GM19397 (cell line): ENCODE data around the gene TSPAN18.

ENCODE experiments used
- ATAC-seq: cut with Tn5 transposase; IDR thresholded peaks from one replicate; pipeline ENCODE4 v1.9.1; 2021; ENCODE audit warnings: mild to moderate bottlenecking, moderate library complexity; ENCODE audit not compliant: unreplicated experiment

Gene TSPAN18

DNA sequence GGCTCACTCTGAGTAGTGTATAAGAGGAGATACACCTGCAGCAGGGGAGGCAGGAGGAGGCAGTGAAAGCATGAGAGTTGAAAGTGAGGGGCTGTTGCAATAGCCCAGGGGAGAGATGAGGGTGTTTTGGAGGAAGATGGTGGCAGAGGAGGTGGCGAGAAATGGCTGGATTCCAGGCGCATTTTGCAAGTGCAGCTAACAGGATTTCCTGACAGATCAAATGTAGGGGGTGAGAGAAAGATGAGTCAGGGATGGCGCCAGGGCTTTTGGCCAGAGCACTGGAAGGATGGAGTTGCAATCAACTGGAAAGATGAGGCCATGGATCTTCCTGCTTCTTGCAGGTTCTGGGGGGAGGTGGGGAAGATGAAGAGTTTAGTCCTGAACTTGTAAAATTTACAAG, 16.8 kb upstream of the TSPAN18 start:
- no peak for ATAC-seq

GRCh38 chr11:44711113-44711786, 15.5 kb upstream of the TSPAN18 start:
- no peak for ATAC-seq

DNA sequence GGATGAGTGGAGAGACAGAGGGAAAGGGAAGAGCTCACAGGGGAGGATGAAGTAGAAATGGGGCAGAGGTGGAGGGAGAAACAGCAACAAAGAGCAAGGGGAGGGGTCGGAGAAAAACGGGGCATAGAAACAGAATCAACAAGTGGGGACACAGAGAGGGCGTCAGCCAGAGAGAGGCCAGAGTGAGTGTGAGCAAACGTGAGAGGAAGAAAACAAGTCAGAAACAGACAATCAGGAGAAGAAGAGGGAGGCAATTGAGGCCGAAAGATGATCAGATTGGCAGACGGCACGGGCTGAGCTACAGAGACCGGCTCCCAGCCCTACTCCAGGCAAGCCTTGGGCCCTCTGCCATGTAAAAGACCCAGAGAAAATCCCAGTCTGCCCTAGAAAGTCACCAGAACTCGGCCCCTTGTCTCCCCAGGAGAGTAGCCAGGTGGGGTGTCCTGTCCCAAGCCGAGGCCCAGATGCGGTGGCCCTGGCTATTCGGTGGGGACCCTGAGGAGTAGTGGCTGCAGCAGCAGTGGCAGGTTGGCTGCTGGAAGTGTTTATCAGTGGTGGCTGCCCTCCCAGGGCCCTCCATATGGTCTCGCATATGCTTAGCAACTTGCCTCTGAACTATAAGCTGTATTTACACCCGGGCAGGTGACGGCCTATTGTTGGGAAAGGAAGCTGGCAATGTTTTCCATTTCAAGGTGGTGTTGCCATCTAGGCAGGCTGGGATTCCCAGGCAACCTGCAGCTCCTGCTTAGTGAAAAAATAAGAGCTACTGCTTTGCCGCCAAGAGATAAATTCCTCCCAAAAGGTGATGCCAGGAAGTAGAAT, 14.8 kb upstream of the TSPAN18 start:
- ATAC-seq: no peak

- no peak for ATAC-seq
Observed at GRCh38 chr11:44713022-44713421, 13.7 kb upstream of the TSPAN18 start.

DNA sequence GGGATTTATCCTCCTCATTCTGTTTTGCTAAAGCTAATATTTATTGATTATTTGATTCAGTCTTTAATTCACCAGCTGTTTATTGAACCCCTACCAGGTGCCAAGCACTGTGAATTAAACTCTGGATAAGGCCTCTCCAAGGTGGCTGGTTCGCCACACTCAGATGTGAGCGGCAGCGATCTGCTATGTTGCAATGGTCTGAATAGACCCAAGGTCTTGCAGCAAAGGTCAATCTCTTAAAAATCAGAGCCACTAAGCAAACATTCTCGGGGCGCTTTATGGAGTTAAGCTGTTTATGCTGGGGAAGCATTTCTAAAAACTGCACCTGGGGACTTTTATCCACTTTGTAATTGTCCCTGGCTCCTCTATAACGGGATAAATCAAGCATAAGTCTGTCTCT, 10.5 kb upstream of the TSPAN18 start:
- ATAC-seq: no peak

GRCh38 chr11:44718057-44718456, 8.7 kb upstream of the TSPAN18 start:
- ATAC-seq: no peak

GRCh38 chr11:44718612-44719390, 8.0 kb upstream of the TSPAN18 start:
- no peak for ATAC-seq

GRCh38 chr11:44725016-44725685, 1.6 kb upstream of the TSPAN18 start:
- ATAC-seq: no peak

DNA sequence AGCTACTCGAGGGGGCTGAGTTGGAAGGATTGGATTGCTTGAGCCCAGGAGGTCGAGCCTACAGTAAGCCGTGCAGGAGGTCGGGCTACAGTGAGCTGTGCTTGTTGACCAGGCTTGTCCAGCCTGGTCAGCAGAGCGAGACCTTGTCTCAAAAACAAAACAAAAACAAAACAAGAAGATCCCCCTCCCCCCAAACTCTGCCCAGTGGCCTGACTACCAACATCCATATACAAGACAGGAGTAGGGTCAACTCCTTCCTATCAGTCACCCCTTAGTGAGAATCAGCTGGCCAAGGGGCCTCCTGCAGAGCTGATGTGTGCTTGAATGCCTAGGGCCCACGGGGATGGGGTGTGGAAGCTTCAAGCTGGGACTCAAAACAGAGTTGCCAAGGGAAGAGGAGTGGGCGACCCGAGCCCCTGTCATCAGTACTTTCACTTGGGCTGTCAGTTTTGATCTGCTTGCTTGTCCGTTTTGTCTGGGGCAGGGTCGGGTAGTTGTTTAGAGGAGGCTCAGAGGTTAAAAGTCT, 942 bp upstream of the TSPAN18 start:
- ATAC-seq: peak; percentile 10

DNA sequence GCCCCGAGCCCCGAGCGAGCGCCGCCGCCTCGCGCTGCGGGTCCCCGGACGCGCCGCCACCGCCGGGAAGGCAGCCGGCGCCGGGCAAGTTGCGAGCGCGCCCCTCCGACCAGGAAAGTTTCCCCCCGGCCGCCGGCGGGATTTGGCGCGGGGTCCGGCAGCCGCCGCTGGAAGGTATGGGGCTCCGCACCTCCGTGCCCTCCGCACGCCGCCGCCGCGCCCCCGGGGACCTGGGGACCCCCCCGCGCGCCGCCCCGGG, 281 bp downstream of the TSPAN18 start:
- ATAC-seq: peak; percentile 4

DNA sequence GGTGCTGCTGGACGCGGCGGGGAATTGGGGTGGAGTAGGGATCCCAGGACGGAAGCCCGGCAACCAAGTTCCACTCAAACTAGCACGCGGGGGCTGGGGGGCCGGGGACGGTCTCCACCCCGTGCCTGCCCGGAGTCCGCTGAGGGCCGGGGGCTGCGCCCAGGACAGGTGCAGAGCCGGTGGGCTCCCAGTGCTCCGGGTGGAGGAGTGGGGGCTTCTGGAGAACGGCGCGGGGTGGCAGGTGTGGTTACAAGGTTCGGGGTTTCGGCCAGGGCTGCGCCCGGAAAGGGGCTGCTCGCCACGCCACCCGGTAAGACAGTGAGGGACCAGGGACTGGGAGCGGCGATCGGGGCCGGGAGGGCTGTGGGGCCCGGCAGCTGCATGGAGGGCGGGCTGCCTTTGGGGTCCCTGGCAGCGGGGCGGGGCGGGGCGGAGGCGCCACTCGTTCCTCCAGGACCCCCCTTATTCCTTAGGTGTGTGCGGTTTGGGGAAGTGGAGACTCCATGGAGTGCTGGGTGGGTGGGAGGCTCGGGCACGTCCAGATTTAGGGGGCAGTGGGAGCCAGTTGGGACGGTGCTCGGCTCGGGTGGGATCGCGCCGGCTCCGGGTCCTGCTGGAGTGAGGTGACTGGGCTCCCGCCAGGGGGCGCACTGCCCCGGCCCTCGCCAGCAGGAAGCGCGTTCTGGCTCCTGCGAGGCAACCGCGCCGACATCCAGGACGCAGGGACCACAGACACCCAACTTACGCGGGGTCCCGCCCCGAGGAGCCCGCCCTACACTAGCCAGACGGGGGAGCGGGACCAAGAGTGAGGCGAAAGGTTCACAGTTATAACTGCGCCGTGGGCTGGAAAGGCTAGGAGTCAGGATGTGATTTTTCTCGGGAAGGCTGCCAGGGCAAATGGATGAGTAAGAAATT, 868 bp downstream of the TSPAN18 start:
- no peak for ATAC-seq

DNA sequence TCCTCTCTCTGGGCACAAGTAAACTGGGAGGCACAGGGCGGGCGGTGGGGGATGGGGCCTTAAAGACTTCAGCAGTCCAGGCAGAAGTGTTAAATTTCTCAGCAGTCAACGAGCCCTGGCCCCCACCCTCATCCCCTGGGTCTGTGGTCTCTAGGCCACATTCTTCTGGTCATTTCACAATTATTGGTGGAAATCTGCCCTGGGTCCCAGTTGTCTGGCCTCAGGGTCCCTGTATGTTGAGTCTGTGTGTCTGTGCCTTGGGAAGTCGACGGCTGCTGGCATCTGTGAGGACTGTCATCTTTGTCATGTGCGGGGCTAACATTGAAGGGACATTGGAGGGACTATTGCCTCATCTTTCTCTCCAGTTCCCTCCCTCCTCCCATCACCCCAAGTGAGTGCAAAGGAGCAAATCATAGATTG, 1.7 kb downstream of the TSPAN18 start:
- no peak for ATAC-seq

- no peak for ATAC-seq
Observed at GRCh38 chr11:44729063-44729462, 2.3 kb downstream of the TSPAN18 start.

GRCh38 chr11:44729713-44730112, 3.0 kb downstream of the TSPAN18 start:
- no peak for ATAC-seq

DNA sequence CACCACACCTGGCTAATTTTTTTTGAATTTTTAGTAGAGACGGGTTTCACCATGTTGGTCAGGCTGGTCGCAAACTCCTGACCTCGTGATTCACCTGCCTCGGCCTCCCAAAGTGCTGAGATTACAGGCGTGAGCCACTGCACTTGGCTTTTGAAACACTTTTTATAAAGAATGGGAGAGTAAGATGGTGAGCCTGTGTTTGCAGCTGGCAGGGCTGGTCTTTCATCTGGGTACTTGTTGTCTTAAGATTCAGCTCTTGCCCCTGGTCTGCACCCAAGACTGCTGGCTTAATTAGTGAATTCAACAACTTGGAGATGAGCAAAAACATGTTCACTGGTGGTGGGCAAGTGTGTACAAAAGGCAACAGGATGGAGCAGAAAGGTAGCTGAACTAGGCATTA, 4.0 kb downstream of the TSPAN18 start:
- ATAC-seq: no peak

- ATAC-seq: no peak
Observed at GRCh38 chr11:44731685-44732430, 5.1 kb downstream of the TSPAN18 start.

DNA sequence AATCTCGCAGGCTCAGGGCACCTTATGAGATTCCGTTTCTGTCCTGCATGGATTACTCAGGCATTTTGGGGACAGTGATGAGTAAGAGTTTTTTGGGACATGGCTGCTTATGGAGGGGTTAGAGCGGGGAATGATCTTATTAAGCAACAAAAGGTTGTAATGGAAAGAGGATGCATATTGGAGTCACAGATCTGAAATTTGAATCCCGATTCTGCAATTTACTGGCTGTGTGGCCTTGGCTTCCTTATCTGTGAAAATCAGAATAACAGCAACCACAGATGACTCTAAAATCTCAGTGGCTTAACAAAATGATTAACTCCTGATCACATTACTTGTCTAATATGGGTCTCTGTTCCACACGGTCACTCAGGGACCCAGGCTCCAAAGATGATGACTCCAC, 5.8 kb downstream of the TSPAN18 start:
- no peak for ATAC-seq

DNA sequence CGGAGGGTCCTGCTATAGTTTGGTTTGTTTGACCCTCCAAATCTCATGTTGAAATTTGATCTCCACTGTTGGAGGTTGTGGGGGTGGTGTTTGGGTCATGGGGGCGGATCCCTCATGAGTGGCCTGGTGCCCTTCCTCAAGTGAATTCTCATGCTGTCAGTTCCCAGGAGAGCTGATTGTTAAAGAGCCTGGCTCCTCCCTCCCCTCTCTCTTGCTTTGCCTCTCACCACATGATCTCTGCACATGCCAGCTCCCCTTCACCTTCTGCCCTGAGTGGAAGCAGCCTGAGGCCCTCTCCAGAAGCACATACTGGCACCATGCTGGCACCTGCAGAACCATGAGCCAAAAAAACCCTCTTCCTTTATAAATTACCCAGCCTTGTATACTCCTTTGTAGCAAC, 7.1 kb downstream of the TSPAN18 start:
- ATAC-seq: no peak

DNA sequence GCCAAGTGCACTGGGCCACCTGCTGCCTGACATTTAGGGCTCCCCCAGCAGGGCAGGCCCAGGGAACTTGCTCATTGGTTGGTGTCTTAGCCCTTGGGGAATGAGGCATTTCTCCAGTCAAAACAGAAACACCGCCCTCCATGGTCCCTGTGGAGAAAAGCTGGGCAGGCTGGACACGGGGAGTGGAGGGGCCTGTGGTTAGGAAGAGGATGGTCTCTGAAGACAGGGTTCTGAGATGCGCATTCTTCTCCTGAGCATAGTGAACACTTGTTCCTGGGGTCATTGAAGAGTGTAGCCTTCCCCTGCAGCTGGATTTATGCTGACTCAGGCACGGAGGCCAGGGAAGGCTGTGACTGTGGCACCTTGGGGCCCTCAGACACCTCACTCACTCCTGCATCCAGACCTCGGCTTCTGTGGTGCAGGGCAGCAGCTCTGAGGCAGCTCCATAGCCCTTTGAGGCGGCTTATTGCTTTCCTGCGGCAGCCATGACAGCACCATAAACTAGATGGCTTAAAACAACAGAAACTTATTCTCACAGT, 8.2 kb downstream of the TSPAN18 start:
- ATAC-seq: no peak
